ENCODE data around the gene SAMD4A.

Gene SAMD4A

GRCh38 chr14:54805445-54806322 lies 238.8 kb downstream of the SAMD4A start:
- peak; percentile 78 for DNase-seq (ENCODE audit: low spot score)

- no peak for DNase-seq (ENCODE audit: low spot score)
Observed at GRCh38 chr14:54806616-54807015, 239.7 kb downstream of the SAMD4A start.

GRCh38 chr14:54807428-54807827 lies 240.5 kb downstream of the SAMD4A start:
- no peak for DNase-seq (ENCODE audit: low spot score)

GRCh38 chr14:54807881-54808280 lies 241.0 kb downstream of the SAMD4A start:
- no peak for DNase-seq (ENCODE audit: low spot score)

GRCh38 chr14:54808326-54809161 lies 241.6 kb downstream of the SAMD4A start:
- DNase-seq (ENCODE audit: low spot score): no peak

- DNase-seq (ENCODE audit: low spot score): no peak
Observed at GRCh38 chr14:54809767-54810166, 242.8 kb downstream of the SAMD4A start.

- no peak for DNase-seq (ENCODE audit: low spot score)
Observed at GRCh38 chr14:54812617-54813016, 245.7 kb downstream of the SAMD4A start.

- DNase-seq (ENCODE audit: low spot score): no peak
Observed at GRCh38 chr14:54813081-54813480, 246.2 kb downstream of the SAMD4A start.

- DNase-seq (ENCODE audit: low spot score): no peak
Observed at GRCh38 chr14:54814076-54814475, 247.1 kb downstream of the SAMD4A start.

GRCh38 chr14:54815016-54815415 lies 248.1 kb downstream of the SAMD4A start:
- no peak for DNase-seq (ENCODE audit: low spot score)

GRCh38 chr14:54815515-54815914 lies 248.6 kb downstream of the SAMD4A start:
- no peak for DNase-seq (ENCODE audit: low spot score)

- no peak for DNase-seq (ENCODE audit: low spot score)
Observed at GRCh38 chr14:54816450-54816849, 249.5 kb downstream of the SAMD4A start.

GRCh38 chr14:54817506-54817905 lies 250.6 kb downstream of the SAMD4A start:
- no peak for DNase-seq (ENCODE audit: low spot score)

GRCh38 chr14:54818201-54819133 lies 251.5 kb downstream of the SAMD4A start:
- DNase-seq (ENCODE audit: low spot score): no peak

GRCh38 chr14:54822685-54823084 lies 255.8 kb downstream of the SAMD4A start:
- DNase-seq (ENCODE audit: low spot score): no peak

GRCh38 chr14:54823757-54824549 lies 257.0 kb downstream of the SAMD4A start:
- DNase-seq (ENCODE audit: low spot score): no peak

GRCh38 chr14:54828037-54828436 lies 261.1 kb downstream of the SAMD4A start:
- no peak for DNase-seq (ENCODE audit: low spot score)

GRCh38 chr14:54829486-54830224 lies 262.7 kb downstream of the SAMD4A start:
- no peak for DNase-seq (ENCODE audit: low spot score)

- DNase-seq (ENCODE audit: low spot score): no peak
Observed at GRCh38 chr14:54830650-54831049, 263.7 kb downstream of the SAMD4A start.

- DNase-seq (ENCODE audit: low spot score): no peak
Observed at GRCh38 chr14:54834081-54834480, 267.2 kb downstream of the SAMD4A start.

All from HuH-7 (cell line).